BLaER1 (cell line): ENCODE results near the gene ZBTB12.
A peak's percentile ranks its signal among the peaks of the same experiment; 100 is the strongest.
"Not testable (repeated sequence)": the region's sequence is repeated elsewhere in the genome, so short reads cannot be mapped to it uniquely, and the experiment has no call there.

Experiments used
- H3K27ac ChIP-seq: shearing (Covaris generic); formaldehyde crosslinking; 2 replicates; pipeline ENCODE4 v1.8.1; 2022
- H3K27me3 ChIP-seq: shearing (Covaris generic); formaldehyde crosslinking; 2 replicates; pipeline ENCODE4 v1.8.1; 2022
- H3K36me3 ChIP-seq: shearing (Covaris generic); formaldehyde crosslinking; 2 replicates; pipeline ENCODE4 v1.8.1; 2022
- H3K4me1 ChIP-seq: shearing (Covaris generic); formaldehyde crosslinking; 2 replicates; pipeline ENCODE4 v1.8.1; 2022
- H3K4me2 ChIP-seq: shearing (Covaris generic); formaldehyde crosslinking; 2 replicates; pipeline ENCODE4 v1.8.1; 2022
- H3K4me3 ChIP-seq: shearing (Covaris generic); formaldehyde crosslinking; 2 replicates; pipeline ENCODE4 v1.8.1; 2022
- H3K9ac ChIP-seq: shearing (Covaris generic); formaldehyde crosslinking; 2 replicates; pipeline ENCODE4 v1.8.1; 2022
- H3K9me3 ChIP-seq: shearing (Covaris generic); formaldehyde crosslinking; 2 replicates; pipeline ENCODE4 v1.8.1; 2022
- H4K20me1 ChIP-seq: shearing (Covaris generic); formaldehyde crosslinking; 2 replicates; pipeline ENCODE4 v1.8.1; 2022
- Cebpa-rat ChIP-seq: shearing (Covaris generic); IDR thresholded peaks from 2 replicates; pipeline ENCODE4 v1.8.1; 2022

ZBTB12 gene

DNA sequence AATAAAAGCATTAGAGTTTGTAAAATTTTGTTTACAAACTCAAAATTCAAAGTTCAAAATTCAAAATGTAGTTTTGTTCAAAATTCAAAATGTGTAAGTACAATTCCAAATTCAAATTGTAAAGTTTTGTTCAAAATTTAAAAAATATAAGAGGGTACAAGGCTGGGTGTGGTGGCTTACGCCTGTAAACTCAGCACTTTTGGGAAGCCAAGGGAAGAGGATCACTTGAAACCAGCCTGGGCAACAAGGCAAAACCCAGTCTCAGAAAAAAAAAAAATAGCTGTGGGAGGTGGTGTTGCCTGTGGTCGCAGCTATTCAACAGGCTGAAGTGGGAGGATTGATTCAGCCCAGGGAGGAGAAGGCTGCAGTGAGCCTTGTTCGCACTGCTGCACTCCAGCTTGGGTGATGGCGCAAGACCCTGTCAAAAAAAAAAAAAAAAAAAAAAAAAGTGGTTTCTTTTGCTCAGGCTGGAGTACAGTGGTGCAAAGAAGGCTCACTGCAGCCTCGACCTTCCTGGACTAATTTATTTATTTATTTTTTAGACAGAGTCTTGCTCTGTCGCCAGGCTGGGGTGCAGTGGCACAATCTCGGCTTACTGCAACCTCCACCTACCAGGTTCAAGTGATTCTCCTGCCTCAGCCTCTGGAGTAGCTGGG is 5.4 kb upstream of the ZBTB12 start:
- no peak overlapping the region for H3K27ac ChIP-seq
- H3K4me1 ChIP-seq: peaks cover 9% of the 10 kb centered on the region
- peak; percentile 84 for TF ChIP-seq Cebpa-rat
- H3K36me3 ChIP-seq: no peaks in the 10 kb centered on the region
- no peak overlapping the region for H3K4me3 ChIP-seq
- H3K4me2 ChIP-seq: no peak overlapping the region
- H3K9me3 ChIP-seq: no peaks in the 10 kb centered on the region
- no peaks in the 10 kb centered on the region for H4K20me1 ChIP-seq
- no peaks in the 10 kb centered on the region for H3K27me3 ChIP-seq
- no peak overlapping the region for H3K9ac ChIP-seq

DNA sequence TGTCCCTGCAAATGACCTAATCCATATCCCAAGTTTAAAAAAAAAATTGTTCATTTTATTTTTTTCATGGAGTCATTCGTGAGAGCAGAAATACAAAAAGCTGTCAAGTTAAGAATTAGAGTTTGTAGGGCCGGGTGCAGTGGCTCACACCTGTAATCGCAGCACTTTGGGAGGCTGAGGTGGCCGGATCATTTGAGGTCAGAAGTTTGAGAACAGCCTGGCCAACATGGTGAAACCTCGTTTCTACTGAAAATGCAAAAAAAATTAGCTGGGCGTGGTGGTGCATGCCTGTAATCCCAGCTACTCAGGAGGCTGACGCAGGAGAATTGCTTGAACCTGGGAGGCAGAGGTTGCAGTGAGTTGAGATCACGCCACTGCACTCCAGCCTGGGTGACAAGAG is 4.8 kb upstream of the ZBTB12 start:
- H3K9ac ChIP-seq, H3K4me2 ChIP-seq, H3K27me3 ChIP-seq, H4K20me1 ChIP-seq, H3K4me1 ChIP-seq, H3K4me3 ChIP-seq, H3K9me3 ChIP-seq, H3K27ac ChIP-seq, H3K36me3 ChIP-seq: not testable (repeated sequence)

DNA sequence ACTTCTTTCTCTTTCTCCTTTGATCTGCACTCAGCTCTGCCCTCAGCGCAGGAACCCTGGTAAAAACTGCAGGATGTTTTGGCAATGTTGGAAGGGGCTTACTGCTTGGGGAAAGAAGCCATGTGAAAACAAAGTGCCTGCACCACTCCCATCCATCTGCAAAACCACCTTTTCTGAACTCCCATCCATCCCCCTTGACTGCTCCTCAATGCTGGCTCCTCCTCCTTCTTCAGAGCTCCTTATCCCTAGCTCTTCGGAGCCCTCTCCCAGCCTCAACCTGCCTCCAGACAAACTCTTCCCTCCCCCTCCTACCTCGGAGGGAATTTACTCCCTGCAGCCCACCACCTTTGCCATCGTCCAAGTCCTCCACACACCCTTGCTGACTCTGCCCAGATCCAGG is 4.2 kb upstream of the ZBTB12 start:
- Histone ChIP-seq H3K9ac (no peak overlapping the region), H4K20me1 (no peaks in the 10 kb centered on the region), H3K4me3 (no peak overlapping the region), H3K36me3 (no peaks in the 10 kb centered on the region), H3K27ac (no peak overlapping the region), H3K27me3 (no peaks in the 10 kb centered on the region), H3K4me2 (no peak overlapping the region), H3K9me3 (no peaks in the 10 kb centered on the region), H3K4me1 (peaks cover 12% of the 10 kb centered on the region)
- no peak for TF ChIP-seq Cebpa-rat

DNA sequence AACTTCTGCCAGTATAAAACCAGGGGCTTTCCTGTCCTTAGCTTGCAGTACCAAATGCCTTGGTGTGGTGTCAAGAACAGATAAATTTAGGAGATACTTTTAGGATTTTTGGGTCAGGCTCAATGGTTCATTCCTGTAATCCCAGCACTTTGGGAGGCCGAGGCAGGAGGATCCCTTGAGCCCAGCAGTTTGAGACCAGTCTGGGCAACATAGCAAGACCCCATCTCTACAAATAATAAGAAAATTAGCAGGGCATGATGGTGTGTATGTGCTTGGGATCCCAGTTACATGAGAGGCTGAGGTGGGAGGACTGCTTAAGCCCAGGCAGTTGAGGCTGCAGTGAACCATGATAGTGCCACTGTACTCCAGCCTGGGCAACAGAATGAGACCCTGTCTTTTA is 3.2 kb upstream of the ZBTB12 start:
- H3K4me3 ChIP-seq: no peak overlapping the region
- no peaks in the 10 kb centered on the region for H3K36me3 ChIP-seq
- H3K4me1 ChIP-seq: peaks cover 17% of the 10 kb centered on the region
- H3K27me3 ChIP-seq: no peaks in the 10 kb centered on the region
- no peaks in the 10 kb centered on the region for H4K20me1 ChIP-seq
- no peak overlapping the region for H3K27ac ChIP-seq
- no peak overlapping the region for H3K4me2 ChIP-seq
- no peak for TF ChIP-seq Cebpa-rat
- H3K9ac ChIP-seq: no peak overlapping the region
- H3K9me3 ChIP-seq: no peaks in the 10 kb centered on the region

DNA sequence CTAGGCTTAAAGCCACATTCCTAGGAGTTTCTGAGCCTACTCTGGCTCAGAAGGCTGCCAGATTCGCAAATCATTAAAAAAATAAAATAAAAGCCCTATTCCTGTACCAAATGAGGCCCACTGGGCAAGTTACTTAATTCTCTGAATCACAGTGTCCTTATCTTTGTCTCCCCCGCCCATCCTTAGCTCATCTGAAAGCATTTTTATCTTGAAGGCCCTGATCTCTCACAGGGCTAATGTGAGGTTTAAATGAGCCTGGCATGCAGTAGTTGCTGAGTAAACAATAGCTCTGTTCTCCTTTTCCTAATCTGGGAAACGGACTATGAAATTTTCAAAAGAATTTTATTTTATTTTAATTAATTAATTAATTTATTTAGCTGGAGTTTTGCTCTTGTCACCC is 2.1 kb upstream of the ZBTB12 start:
- no peaks in the 10 kb centered on the region for H3K36me3 ChIP-seq
- no peaks in the 10 kb centered on the region for H4K20me1 ChIP-seq
- H3K4me2 ChIP-seq: no peak overlapping the region
- no peaks in the 10 kb centered on the region for H3K9me3 ChIP-seq
- H3K27me3 ChIP-seq: no peaks in the 10 kb centered on the region
- no peak overlapping the region for H3K27ac ChIP-seq
- H3K9ac ChIP-seq: no peak overlapping the region
- TF ChIP-seq Cebpa-rat: no peak
- peaks cover 28% of the 10 kb centered on the region for H3K4me1 ChIP-seq
- no peak overlapping the region for H3K4me3 ChIP-seq

DNA sequence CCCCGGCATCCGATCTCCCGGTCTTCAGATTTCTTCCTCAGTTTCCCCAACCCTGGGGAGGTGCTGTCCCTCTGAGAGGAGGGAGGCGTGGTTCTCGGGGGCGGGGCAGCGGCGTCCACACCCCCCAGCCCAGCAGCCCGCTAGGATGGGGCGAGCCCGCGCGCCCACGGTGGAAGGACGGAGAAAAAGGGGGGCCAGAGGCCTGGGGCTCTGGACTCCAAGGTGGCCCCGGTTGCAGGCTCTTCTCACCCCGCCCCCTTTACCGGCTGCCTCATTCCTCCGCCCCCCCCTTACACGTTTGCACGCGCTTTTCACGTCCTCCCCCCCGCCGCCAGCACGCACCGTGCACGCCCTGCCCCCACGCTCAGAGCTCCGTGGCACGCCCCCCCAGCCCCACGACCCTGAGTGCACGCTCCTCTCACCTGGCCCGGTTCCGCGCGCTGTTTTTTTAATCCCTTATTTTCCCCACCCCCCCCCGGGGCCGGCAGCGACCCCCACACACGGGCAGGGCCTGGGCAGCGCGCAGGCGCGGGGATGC is 402 bp downstream of the ZBTB12 start:
- Histone ChIP-seq H3K27ac (peak overlapping the region; percentile 92), H3K4me2 (peak overlapping the region; percentile 81), H3K9me3 (no peaks in the 10 kb centered on the region), H4K20me1 (peaks cover 5% of the 10 kb centered on the region), H3K4me3 (peak overlapping the region; percentile 73), H3K27me3 (no peaks in the 10 kb centered on the region), H3K36me3 (no peaks in the 10 kb centered on the region), H3K4me1 (peaks cover 37% of the 10 kb centered on the region), H3K9ac (peak overlapping the region; percentile 85)
- no peak for TF ChIP-seq Cebpa-rat

DNA sequence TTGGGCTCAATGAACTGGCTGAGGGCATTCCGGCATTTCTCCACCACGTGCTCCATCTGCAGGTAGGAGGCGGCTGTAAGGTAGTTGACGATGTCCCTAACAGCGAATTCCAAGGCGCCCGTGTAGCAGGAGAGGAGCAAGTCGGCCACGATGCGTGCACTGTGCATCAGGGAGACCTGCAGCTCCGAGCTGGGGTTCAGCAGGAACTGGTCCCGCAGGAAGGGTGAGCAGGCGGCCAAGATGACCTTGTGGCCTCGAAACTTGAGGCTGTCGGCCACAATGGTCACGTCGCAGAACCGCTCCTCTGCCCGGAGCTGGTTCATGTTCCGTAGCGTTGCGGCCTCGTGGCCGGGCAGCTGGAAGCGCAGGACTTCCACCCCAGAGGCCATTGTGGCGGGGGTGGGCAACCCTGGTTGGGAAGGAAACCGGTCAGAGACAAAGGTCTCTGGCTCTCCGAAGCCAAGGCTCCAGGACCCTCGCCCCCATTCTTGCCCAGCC is 920 bp downstream of the ZBTB12 start:
- Histone ChIP-seq H4K20me1 (peaks cover 10% of the 10 kb centered on the region), H3K4me2 (peak overlapping the region; percentile 81), H3K9ac (peak overlapping the region; percentile 85), H3K4me1 (peaks cover 43% of the 10 kb centered on the region), H3K4me3 (peak overlapping the region; percentile 73), H3K27me3 (no peaks in the 10 kb centered on the region), H3K27ac (peak overlapping the region; percentile 92), H3K36me3 (peaks cover 5% of the 10 kb centered on the region), H3K9me3 (no peaks in the 10 kb centered on the region)
- TF ChIP-seq Cebpa-rat: no peak

DNA sequence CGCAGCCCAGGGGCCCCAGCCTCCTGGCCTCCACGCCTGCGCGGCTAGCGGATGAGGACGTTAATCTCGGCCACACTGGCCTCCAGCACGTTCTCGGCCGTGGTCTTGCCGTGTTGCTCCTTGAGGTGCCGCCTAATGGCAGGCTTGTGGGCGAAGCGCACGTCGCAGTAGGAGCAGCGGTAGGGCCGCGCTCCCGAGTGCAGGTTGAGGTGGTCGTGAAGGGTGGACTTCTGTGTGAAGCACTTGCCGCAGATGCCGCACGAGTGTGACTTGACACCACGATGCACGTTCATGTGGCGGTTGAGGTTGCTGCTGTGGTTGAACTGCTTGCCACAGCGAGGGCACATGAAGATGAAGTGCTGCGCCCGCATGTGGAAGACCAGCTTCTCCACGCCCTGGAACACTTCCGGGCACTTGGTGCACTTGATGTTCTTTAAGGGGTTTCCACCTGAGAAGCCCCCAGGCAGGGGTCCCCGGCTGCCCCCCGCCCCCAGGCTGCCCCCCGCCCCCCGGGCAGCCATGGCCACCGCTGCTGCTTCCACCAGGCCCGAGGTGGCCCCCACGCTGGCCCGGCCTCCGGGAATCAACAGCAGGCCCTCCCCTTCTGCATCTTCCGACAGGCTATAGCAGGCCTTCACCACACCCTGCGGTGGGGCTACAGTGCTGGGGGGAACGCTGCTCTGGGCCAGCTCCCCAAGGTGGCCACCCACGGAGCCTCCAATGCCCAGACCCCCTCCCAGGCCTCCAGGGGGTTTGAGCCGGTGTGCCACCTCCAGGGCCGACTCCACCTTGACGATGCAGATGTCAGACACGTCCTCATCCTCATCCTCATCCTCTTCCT is 1.8 kb downstream of the ZBTB12 start:
- no peak for TF ChIP-seq Cebpa-rat
- H3K9ac ChIP-seq: no peak overlapping the region
- peaks cover 10% of the 10 kb centered on the region for H4K20me1 ChIP-seq
- H3K27me3 ChIP-seq: no peaks in the 10 kb centered on the region
- H3K4me1 ChIP-seq: peaks cover 50% of the 10 kb centered on the region
- no peak overlapping the region for H3K27ac ChIP-seq
- no peaks in the 10 kb centered on the region for H3K9me3 ChIP-seq
- H3K4me2 ChIP-seq: peak overlapping the region; percentile 81
- peaks cover 13% of the 10 kb centered on the region for H3K36me3 ChIP-seq
- no peak overlapping the region for H3K4me3 ChIP-seq

DNA sequence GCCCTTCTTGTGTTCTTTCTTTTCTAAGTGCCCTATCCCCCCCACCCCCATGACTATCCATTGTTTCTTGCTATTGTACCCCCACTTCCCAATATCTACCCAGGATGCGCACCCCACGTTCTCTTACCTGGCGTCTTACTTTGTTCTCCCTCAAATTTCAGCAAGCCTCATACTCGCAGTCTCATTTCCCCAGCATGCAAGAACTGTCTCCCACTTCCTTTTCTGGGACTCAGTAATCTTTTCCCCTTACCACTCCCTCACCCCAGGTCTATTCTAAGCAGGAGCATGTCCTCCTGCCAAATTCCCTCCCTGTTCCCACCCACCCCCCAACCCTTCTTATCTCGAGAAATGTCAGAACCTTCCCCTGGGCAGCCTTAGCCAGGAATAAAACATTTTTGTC is 2.7 kb downstream of the ZBTB12 start:
- Histone ChIP-seq H3K4me3 (no peak overlapping the region), H3K36me3 (peaks cover 22% of the 10 kb centered on the region), H3K27me3 (no peaks in the 10 kb centered on the region), H3K9me3 (no peaks in the 10 kb centered on the region), H3K4me2 (peak overlapping the region; percentile 81), H3K9ac (no peak overlapping the region), H3K27ac (no peak overlapping the region), H3K4me1 (peaks cover 50% of the 10 kb centered on the region), H4K20me1 (peaks cover 10% of the 10 kb centered on the region)
- no peak for TF ChIP-seq Cebpa-rat

DNA sequence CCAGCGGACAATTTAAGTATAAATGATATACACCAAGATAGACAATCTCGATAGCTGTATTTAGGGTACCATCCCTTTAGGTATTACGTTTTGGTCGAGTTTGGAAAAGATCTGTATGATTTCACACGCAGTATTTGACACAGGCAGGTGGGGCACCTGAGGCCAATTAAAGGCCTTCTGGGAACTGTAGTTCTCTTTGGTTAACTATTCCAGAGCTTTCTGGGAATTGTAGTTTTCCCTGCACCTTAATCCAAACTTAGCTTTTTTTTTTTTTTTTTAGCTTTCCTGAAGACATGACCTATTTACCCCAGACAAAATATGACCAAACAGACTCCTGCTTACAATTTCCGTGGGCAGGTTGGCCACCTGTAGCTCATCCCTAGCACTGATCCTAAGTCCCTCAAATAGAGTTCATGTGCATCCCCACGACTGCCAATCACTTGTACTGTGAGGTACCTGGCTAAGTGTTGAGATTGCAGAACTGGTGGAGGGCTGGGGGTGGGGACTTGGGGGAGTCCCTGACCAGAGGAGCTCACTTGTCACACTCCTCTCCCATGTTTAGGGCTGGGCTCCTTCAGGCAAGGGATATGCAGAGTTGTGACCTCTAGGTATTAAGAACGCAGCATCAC is 3.4 kb downstream of the ZBTB12 start:
- H3K27ac ChIP-seq: peak overlapping the region; percentile 83; the same call in 1 of the 2 replicates

More for the DNA sequence above, 3.4 kb downstream of the ZBTB12 start:
- Histone ChIP-seq H4K20me1 (peaks cover 10% of the 10 kb centered on the region), H3K9ac (peak overlapping the region; percentile 87), H3K4me3 (peak overlapping the region; percentile 86), H3K4me2 (peak overlapping the region; percentile 81), H3K27me3 (no peaks in the 10 kb centered on the region), H3K9me3 (no peaks in the 10 kb centered on the region), H3K4me1 (peaks cover 53% of the 10 kb centered on the region), H3K36me3 (peaks cover 30% of the 10 kb centered on the region)
- TF ChIP-seq Cebpa-rat: no peak
